Endodermal cell (in vitro differentiated cells): ENCODE data around the gene RCOR3. TPM values are rescaled to one million over a fixed set of nuclear protein-coding genes. Genes with fewer than 3 reads are reported as not detected.

Experiments
- DNase-seq: peaks from one replicate; pipeline ENCODE4 v3.0.0-alpha.2; 2017
- H3K27ac ChIP-seq: 2 replicates; pipeline ENCODE4 v1.5.1; 2013; ENCODE audit warnings: mild to moderate bottlenecking, low read depth, low read length, moderate library complexity
- H3K27me3 ChIP-seq: 2 replicates; pipeline ENCODE4 v1.6.1; 2013; ENCODE audit warnings: mild to moderate bottlenecking, low read length, moderate library complexity; ENCODE audit not compliant: insufficient read depth, control insufficient read depth, poor library complexity, severe bottlenecking
- H3K36me3 ChIP-seq: 2 replicates; pipeline ENCODE4 v1.7.0; 2013; ENCODE audit warnings: mild to moderate bottlenecking, low read length, moderate library complexity; ENCODE audit not compliant: control insufficient read depth, insufficient read depth
- H3K4me1 ChIP-seq: one replicate; pipeline ENCODE4 v1.7.0; 2013; ENCODE audit warnings: low read length; ENCODE audit not compliant: control insufficient read depth, insufficient read depth
- H3K4me3 ChIP-seq: 2 replicates; pipeline ENCODE4 v1.5.1; 2013; ENCODE audit warnings: mild to moderate bottlenecking, low read length, moderate library complexity
- H3K9ac ChIP-seq: 2 replicates; pipeline ENCODE4 v1.6.1; 2013; ENCODE audit warnings: mild to moderate bottlenecking, low read length, moderate library complexity; ENCODE audit not compliant: poor library complexity, severe bottlenecking; ENCODE audit errors: extremely low read depth
- H3K9me3 ChIP-seq: 2 replicates; pipeline ENCODE4 v1.6.1; 2013; ENCODE audit warnings: mild to moderate bottlenecking, low read length, moderate library complexity; ENCODE audit not compliant: control insufficient read depth
- H3K27ac Mint-ChIP-seq: 2 replicates; pipeline ENCODE4 v1.8.0; 2020; ENCODE audit warnings: mixed read lengths
- H3K27me3 Mint-ChIP-seq: 2 replicates; pipeline ENCODE4 v1.8.0; 2021; ENCODE audit warnings: mild to moderate bottlenecking, mixed read lengths; ENCODE audit not compliant: insufficient read depth
- H3K36me3 Mint-ChIP-seq: 2 replicates; pipeline ENCODE4 v1.8.0; 2020; ENCODE audit warnings: low read depth, mixed read lengths
- H3K4me1 Mint-ChIP-seq: 2 replicates; pipeline ENCODE4 v1.8.0; 2020; ENCODE audit warnings: mixed read lengths
- H3K4me3 Mint-ChIP-seq: 2 replicates; pipeline ENCODE4 v1.8.0; 2020; ENCODE audit warnings: mild to moderate bottlenecking, moderate library complexity, mixed read lengths
- H3K9me3 Mint-ChIP-seq: 2 replicates; pipeline ENCODE4 v1.8.0; 2020; ENCODE audit warnings: mild to moderate bottlenecking, mixed read lengths
- whole genome bisulfite sequencing, 2 experiments: methylation state at CpG; one replicate each; pipeline versions ENCODE4 v1.1.5 to v1.1.7; 2013; ENCODE audit warnings: missing lambda C conversion rate in 2 of 2, mixed read lengths in 1 of 2; ENCODE audit not compliant: insufficient coverage in 1 of 2, insufficient read length in 1 of 2; 5-methylcytosine and 5-hydroxymethylcytosine counted together
- total RNA-seq, 2 donors: library from RNA; stranded (reverse); fragmentation: NEBNext Ultra II Directional in 1 of 2; extraction: Animal tissue kit (Norgen Biotek cat#: 25700) in 1 of 2; gene quantifications; 2 replicates in 1 of 2; 3 replicates in 1 of 2; pipeline ENCODE4 v1.2.1, GENCODE V29; 2021
- TF ChIP-seq, protein P1 (sequence below): fragments of 200-600 bp; sonication (generic); conservative IDR thresholded peaks from 2 replicates; pipeline ENCODE4 v1.5.0; 2021; ENCODE audit warnings: antibody characterized with exemption, mild to moderate bottlenecking

Gene RCOR3
- total RNA-seq, 2 donors from 2014 or later = 133 to 134 TPM

GRCh38 chr1:211345719-211346118 is 86.6 kb downstream of the RCOR3 start:
- 69 to 83% methylated on average over 1 to 2 of the region's 2 CpGs for WGBS, 2 experiments
- Histone ChIP-seq H3K9ac (no peak overlapping the region), H3K4me3 (no peak overlapping the region), H3K36me3 (peaks cover 17% of the 10 kb centered on the region), H3K4me1 (peaks cover 6% of the 10 kb centered on the region), H3K27me3 (no peaks in the 10 kb centered on the region), H3K9me3 (peaks cover 4% of the 10 kb centered on the region), H3K27ac (no peak overlapping the region)
- H3K36me3 Mint-ChIP-seq = peaks cover 18% of the 10 kb centered on the region
- no peak overlapping the region for H3K4me3 Mint-ChIP-seq
- H3K4me1 Mint-ChIP-seq = peaks cover 17% of the 10 kb centered on the region
- DNase-seq = peak; percentile 87
- TF ChIP-seq, protein P1, sequence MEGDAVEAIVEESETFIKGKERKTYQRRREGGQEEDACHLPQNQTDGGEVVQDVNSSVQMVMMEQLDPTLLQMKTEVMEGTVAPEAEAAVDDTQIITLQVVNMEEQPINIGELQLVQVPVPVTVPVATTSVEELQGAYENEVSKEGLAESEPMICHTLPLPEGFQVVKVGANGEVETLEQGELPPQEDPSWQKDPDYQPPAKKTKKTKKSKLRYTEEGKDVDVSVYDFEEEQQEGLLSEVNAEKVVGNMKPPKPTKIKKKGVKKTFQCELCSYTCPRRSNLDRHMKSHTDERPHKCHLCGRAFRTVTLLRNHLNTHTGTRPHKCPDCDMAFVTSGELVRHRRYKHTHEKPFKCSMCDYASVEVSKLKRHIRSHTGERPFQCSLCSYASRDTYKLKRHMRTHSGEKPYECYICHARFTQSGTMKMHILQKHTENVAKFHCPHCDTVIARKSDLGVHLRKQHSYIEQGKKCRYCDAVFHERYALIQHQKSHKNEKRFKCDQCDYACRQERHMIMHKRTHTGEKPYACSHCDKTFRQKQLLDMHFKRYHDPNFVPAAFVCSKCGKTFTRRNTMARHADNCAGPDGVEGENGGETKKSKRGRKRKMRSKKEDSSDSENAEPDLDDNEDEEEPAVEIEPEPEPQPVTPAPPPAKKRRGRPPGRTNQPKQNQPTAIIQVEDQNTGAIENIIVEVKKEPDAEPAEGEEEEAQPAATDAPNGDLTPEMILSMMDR = no peak
- H3K9me3 Mint-ChIP-seq = peaks cover 5% of the 10 kb centered on the region
- peak overlapping the region; percentile 83 for H3K27ac Mint-ChIP-seq
- H3K27me3 Mint-ChIP-seq = no peaks in the 10 kb centered on the region

- Mint-ChIP-seq H3K4me1 (peaks cover 17% of the 10 kb centered on the region), H3K27me3 (no peaks in the 10 kb centered on the region), H3K9me3 (peaks cover 17% of the 10 kb centered on the region), H3K4me3 (no peak overlapping the region), H3K36me3 (peaks cover 29% of the 10 kb centered on the region), H3K27ac (peak overlapping the region; percentile 1)
- Histone ChIP-seq H3K27me3 (no peaks in the 10 kb centered on the region), H3K9ac (no peak overlapping the region), H3K9me3 (peaks cover 15% of the 10 kb centered on the region), H3K4me3 (no peak overlapping the region), H3K4me1 (peaks cover 6% of the 10 kb centered on the region), H3K27ac (no peak overlapping the region), H3K36me3 (peaks cover 21% of the 10 kb centered on the region)
- 97% methylated on average over 4 of the region's 4 CpGs; no CpG with 5 or more reads in 1 of the 2 experiments for WGBS, 2 experiments
- TF ChIP-seq, protein P1 = no peak
- no peak for DNase-seq
Observed at GRCh38 chr1:211347077-211347844, 88.1 kb downstream of the RCOR3 start.

GRCh38 chr1:211348547-211348946 is 89.4 kb downstream of the RCOR3 start:
- no peak for DNase-seq
- Mint-ChIP-seq H3K4me1 (peaks cover 17% of the 10 kb centered on the region), H3K27me3 (no peaks in the 10 kb centered on the region), H3K4me3 (no peak overlapping the region), H3K27ac (no peak overlapping the region), H3K9me3 (peaks cover 22% of the 10 kb centered on the region), H3K36me3 (peaks cover 39% of the 10 kb centered on the region)
- TF ChIP-seq, protein P1 = no peak
- H3K9me3 ChIP-seq = peaks cover 22% of the 10 kb centered on the region
- no peak overlapping the region for H3K4me3 ChIP-seq
- H3K36me3 ChIP-seq = peaks cover 33% of the 10 kb centered on the region
- peaks cover 6% of the 10 kb centered on the region for H3K4me1 ChIP-seq
- no peak overlapping the region for H3K27ac ChIP-seq
- H3K27me3 ChIP-seq = no peaks in the 10 kb centered on the region
- no peak overlapping the region for H3K9ac ChIP-seq
